C4-2B (cell line): Measurements from ENCODE around the gene TOMM40L.

ENCODE experiments used
- H3K27ac ChIP-seq: fragments of 450-650 bp; 2 replicates; pipeline ENCODE4 v1.5.1; 2017
- ZFX ChIP-seq: fragments of 450-650 bp; IDR thresholded peaks from 2 replicates; pipeline ENCODE4 v1.6.1; 2017
- TF ChIP-seq, protein P1 (sequence below): fragments of 450-650 bp; conservative IDR thresholded peaks from 2 replicates; pipeline ENCODE4 v1.5.1; 2017; ENCODE audit warnings: mild to moderate bottlenecking

The TOMM40L gene

DNA sequence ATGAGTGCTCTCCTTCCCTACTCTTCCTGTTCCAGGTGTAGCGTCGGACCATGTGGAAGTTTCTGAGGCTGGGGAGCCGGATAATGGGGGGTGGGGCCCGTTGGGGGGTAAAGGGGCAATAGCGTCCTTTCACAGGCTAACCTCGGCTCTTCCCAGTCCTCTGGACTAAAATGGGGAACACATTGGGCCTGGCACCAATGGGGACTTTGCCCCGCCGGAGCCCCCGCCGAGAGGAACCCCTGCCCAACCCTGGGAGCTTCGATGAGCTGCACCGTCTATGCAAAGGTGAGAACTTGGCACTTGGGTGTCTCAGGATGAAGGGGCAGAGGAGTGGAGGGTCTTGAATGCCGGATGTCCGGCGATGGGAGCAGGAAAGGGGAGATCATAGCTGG is 456 bp downstream of the TOMM40L start:
- H3K27ac ChIP-seq = peak overlapping the region; percentile 88
- no peak for TF ChIP-seq ZFX
- TF ChIP-seq, protein P1, sequence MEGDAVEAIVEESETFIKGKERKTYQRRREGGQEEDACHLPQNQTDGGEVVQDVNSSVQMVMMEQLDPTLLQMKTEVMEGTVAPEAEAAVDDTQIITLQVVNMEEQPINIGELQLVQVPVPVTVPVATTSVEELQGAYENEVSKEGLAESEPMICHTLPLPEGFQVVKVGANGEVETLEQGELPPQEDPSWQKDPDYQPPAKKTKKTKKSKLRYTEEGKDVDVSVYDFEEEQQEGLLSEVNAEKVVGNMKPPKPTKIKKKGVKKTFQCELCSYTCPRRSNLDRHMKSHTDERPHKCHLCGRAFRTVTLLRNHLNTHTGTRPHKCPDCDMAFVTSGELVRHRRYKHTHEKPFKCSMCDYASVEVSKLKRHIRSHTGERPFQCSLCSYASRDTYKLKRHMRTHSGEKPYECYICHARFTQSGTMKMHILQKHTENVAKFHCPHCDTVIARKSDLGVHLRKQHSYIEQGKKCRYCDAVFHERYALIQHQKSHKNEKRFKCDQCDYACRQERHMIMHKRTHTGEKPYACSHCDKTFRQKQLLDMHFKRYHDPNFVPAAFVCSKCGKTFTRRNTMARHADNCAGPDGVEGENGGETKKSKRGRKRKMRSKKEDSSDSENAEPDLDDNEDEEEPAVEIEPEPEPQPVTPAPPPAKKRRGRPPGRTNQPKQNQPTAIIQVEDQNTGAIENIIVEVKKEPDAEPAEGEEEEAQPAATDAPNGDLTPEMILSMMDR = no peak

DNA sequence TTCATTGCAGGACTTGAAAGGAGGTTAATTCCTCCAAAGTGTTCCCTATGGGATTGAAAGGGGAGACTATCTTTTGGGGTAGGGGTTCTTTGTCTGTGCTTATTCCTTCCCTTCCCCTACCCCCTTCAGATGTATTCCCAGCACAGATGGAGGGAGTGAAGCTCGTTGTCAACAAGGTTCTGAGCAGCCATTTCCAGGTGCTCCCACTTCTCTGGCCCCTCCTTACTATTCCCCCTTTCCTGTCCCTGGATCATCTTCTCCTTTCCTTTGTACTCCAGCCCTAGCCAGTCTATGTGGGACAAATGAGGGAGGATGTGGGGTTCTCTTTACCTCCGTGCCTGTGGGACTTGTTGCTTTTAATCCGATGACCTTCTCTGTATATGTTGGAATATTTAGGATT is 899 bp downstream of the TOMM40L start:
- no peak for TF ChIP-seq ZFX
- TF ChIP-seq, protein P1 = no peak
- peak overlapping the region; percentile 88 for H3K27ac ChIP-seq

DNA sequence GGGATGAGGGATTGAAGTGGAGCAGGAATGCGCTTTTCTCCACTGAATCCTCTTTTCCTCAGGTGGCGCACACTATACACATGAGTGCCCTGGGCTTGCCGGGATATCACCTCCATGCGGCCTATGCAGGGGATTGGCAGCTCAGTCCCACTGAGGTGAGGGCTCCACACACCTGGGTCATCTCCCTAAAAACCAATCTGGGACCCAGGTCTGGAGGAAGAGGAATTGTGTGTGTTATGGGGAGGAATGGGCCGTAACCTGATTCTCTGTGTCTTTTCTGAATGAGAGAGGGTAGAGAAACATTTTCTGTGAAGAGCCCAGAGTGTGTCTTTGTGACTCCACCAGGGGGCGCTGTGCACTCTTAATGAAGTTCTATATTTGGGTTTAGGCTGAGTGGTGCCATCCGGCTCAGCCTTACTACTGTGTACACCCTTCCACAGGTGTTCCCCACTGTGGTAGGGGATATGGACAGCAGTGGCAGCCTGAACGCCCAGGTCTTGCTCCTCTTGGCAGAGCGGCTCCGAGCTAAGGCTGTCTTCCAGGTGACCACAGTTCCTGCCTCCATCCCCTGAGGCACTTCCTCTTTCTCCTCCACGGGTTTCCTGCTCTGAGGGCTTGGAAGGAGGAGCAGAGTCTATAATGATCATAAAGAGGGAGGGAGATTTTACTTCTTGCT is 1.5 kb downstream of the TOMM40L start:
- TF ChIP-seq ZFX = no peak
- TF ChIP-seq, protein P1 = peak; percentile 94
- peak overlapping the region; percentile 88 for H3K27ac ChIP-seq

DNA sequence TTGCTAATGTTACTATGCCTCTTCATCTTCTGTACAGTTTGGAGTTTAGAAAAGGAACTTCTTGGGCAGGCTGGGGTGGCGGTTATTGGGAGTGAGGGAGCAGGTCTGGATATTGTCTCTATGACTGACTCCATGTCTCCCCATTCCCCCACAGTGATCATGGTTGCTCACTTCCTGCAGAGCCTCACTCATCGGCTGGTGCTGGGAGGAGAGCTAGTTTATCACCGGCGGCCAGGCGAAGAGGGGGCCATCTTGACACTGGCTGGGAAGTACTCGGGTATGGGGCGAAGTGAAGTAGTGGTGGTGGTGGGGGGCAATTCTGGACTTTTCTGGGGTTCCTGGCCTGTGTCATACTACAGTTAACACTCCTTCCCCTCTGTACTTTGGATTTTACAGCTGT is 2.2 kb downstream of the TOMM40L start:
- H3K27ac ChIP-seq = peak overlapping the region; percentile 88
- TF ChIP-seq ZFX = no peak
- TF ChIP-seq, protein P1 = no peak

DNA sequence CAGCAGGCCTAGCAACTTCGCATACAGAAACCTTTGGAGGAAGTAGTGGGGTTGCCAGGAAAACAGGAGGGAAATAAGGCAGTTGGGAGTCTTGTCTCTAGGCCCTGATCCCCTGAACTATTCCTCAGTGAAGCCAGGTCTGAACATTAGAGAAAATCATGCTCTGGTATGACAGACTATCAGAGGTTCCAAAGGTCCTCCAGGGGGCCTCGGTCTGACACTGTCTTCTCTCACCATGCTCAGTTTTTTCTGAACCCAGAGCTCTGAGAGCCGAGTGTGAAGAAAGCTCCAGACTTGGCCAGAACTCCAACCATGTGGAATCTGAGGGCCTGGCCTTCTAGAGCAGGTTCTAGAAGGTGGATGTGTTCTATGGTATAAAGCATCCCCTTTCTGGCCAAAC is 4.0 kb downstream of the TOMM40L start:
- TF ChIP-seq, protein P1 = no peak; the same call in 1 of the 2 replicates
- no peak for TF ChIP-seq ZFX
- no peak overlapping the region for H3K27ac ChIP-seq

DNA sequence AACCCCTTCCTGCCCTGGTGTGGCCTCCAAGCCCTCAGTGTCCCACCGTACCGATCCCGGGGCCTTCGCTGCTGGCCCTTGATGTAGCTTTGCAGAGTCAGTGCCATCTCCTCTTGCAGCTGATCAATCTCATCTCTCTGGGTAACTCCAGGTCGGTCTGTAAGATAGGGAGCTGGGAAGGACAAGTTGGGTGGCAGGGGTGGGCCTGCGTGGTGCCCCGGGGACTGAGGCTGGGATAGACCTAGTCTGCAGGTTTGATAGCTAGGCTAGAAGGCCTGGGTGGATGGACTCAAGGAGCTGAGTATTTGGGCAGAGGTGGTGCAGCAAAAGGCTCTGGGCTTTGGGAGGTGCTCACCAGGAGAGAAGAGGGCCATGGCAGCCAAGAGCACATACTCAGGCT is 4.9 kb downstream of the TOMM40L start:
- TF ChIP-seq, protein P1 = no peak
- no peak for TF ChIP-seq ZFX
- no peak overlapping the region for H3K27ac ChIP-seq

DNA sequence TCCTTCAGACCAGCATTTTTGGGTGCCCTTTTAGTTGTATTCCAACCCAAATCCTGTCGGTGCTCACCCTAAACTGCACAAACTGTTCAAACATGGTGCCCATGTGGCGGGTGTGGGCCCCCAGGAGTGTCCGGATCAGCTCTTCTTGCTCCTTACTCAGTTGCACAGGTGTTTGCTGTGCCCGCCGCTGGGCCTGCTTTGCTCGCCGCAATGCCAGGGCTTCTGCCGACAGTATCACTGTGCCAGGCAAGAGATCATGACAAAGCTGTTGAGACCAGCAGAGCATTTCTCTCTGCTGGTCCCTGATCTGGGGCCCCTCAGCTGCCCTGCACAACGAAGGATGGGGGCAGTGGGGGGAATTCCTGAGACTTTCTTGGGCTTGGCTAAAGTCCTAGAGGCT is 7.2 kb downstream of the TOMM40L start:
- TF ChIP-seq, protein P1 = no peak
- no peak for TF ChIP-seq ZFX

More for the DNA sequence above, 7.2 kb downstream of the TOMM40L start:
- no peak overlapping the region for H3K27ac ChIP-seq
